ENCODE data around the gene XNDC1N.

GRCh38 chr11:71971680-71972079, 43.3 kb upstream of the XNDC1N start:
- TF ChIP-seq ZNF311 (CRISPR knock-in tag; IDR thresholded peaks at IDR 0.05) (no peak), MAFK (IDR thresholded peaks at IDR 0.05; ENCODE audit: low read length) (peak; percentile 99), MAX (CRISPR knock-in tag; IDR thresholded peaks at IDR 0.05) (no peak), NR1H2 (CRISPR knock-in tag; IDR thresholded peaks at IDR 0.05) (no peak), ZZZ3 (IDR thresholded peaks at IDR 0.05) (no peak)
